Psoas muscle (tissue), 8 donors: ENCODE data around the gene FLT3LG. TPM values are rescaled to one million over a fixed set of nuclear protein-coding genes. Genes with fewer than 3 reads are reported as not detected.

Experiments
- ATAC-seq, 4 donors: fragments of 200-7000 bp; cut with Tn5 transposase; one replicate each; pipeline ENCODE4 v1.9.1; 2020; ENCODE audit warnings: moderate library complexity in 3 of 4, mild to moderate bottlenecking in 2 of 4
- DNase-seq, 2 donors: peaks; one replicate each; pipeline ENCODE4 v3.0.0-alpha.2; 2020
- H3K27ac ChIP-seq: fragments of 200-600 bp; one replicate; pipeline ENCODE4 v1.8.0; 2022
- H3K27me3 ChIP-seq, 3 donors: fragments of 200-600 bp in 1 of 3; one replicate each; pipeline versions ENCODE4 v1.6.1 to v1.8.0; 2013 to 2022; ENCODE audit warnings: low read length in 2 of 3, mild to moderate bottlenecking in 2 of 3, moderate library complexity in 1 of 3; ENCODE audit not compliant: insufficient read depth in 3 of 3
- H3K36me3 ChIP-seq, 2 donors: fragments of 200-600 bp in 1 of 2; one replicate each; pipeline versions ENCODE4 v1.6.1 to v1.8.0; 2013 to 2022; ENCODE audit warnings: low read depth in 1 of 2, mild to moderate bottlenecking in 1 of 2, moderate library complexity in 1 of 2; ENCODE audit not compliant: insufficient read depth in 1 of 2
- H3K4me1 ChIP-seq: fragments of 200-600 bp; one replicate; pipeline ENCODE4 v1.8.0; 2022
- H3K4me3 ChIP-seq: fragments of 200-600 bp; one replicate; pipeline ENCODE4 v1.8.0; 2022; ENCODE audit warnings: mild to moderate bottlenecking
- H3K9me3 ChIP-seq: fragments of 200-600 bp; one replicate; pipeline ENCODE4 v1.8.0; 2022
- CTCF ChIP-seq: fragments of 200-600 bp; IDR thresholded peaks from one replicate; pipeline ENCODE4 v1.8.0; 2022; ENCODE audit warnings: antibody characterized with exemption
- WGBS, 3 donors: extraction: QIAGEN DNeasy Blood & Tissue Kit; methylation state at CpG; one replicate each; pipeline versions ENCODE4 v1.1.6 to v1.1.7; 2013; 5-methylcytosine and 5-hydroxymethylcytosine counted together
- intact Hi-C, 2 donors: fragments of 100-400 bp; cut with DNase I; formaldehyde crosslinking; loops; one replicate each; pipeline versions ENCODE4 v1.11.0 to v1.14.2; 2022
- polyA plus RNA-seq, 3 donors: library from polyadenylated mRNA; stranded (reverse); fragments of 200-250 nt; gene quantifications; one replicate each; pipeline ENCODE4 v1.2.3, GENCODE V29; 2013
- total RNA-seq, 4 donors: library from RNA; stranded (reverse); fragmentation: NEBNext Ultra II Directional in 2 of 4; extraction: Animal tissue kit (Norgen Biotek cat#: 25700) in 2 of 4; gene quantifications; one replicate each; pipeline versions ENCODE4 v1.2.1 to v1.2.4, GENCODE V29; 2021 to 2023
- donor health status: healthy with polysubstance abuse.
- donor health status: DM: no; HTN: no; CAD: no; lungs with moderate emphysema.
- donor health status: Bipolar disorder and iron deficiency.
- donor health status: healthy.
- donor health status: DM: yes; HTN: yes; CAD: no.
- donor health status: DM: no; HTN: no; CAD: no.
- donor health status: DM: no; HTN: no; CAD: no.
- donor health status: DM: yes; HTN: yes; CAD: no.

The FLT3LG gene
- total and polyA plus RNA-seq, 7 donors: 1.9 to 4.5 (median 2.9) TPM

- ATAC-seq: no peak
- no peak for DNase-seq
- H3K4me3 ChIP-seq: no peak overlapping the region
- peaks cover 0 to 96% (median 55%) of the 10 kb centered on the region in 3 donors for H3K27me3 ChIP-seq
- no peak for TF ChIP-seq CTCF
- no peaks in the 10 kb centered on the region for H3K9me3 ChIP-seq
- no peak overlapping the region for H3K27ac ChIP-seq
- intact Hi-C loops: no loop called here
- 79 to 82% (median 80%) methylated on average over 10 of the region's 10 CpGs for whole genome bisulfite sequencing, 3 donors
- H3K4me1 ChIP-seq: no peaks in the 10 kb centered on the region
- no peaks in the 10 kb centered on the region for H3K36me3 ChIP-seq
These were observed 38.3 kb upstream of the FLT3LG start for GRCh38 chr19:49435670-49436069.

GRCh38 chr19:49436381-49437017, 37.5 kb upstream of the FLT3LG start:
- H3K27me3 ChIP-seq: peaks cover 0 to 95% (median 53%) of the 10 kb centered on the region in 3 donors
- DNase-seq: no peak
- H3K9me3 ChIP-seq: no peaks in the 10 kb centered on the region
- WGBS, 3 donors: 12 to 13% (median 12%) methylated on average over 32 to 42 of the region's 42 CpGs
- no peak for ATAC-seq
- no peaks in the 10 kb centered on the region for H3K4me1 ChIP-seq
- H3K27ac ChIP-seq: no peak overlapping the region
- no peaks in the 10 kb centered on the region for H3K36me3 ChIP-seq
- intact Hi-C loops: no loop called here
- H3K4me3 ChIP-seq: no peak overlapping the region
- no peak for TF ChIP-seq CTCF

GRCh38 chr19:49437231-49437630, 36.8 kb upstream of the FLT3LG start:
- no peak for ATAC-seq
- Histone ChIP-seq H3K27ac (no peak overlapping the region), H3K9me3 (no peaks in the 10 kb centered on the region), H3K27me3 (peaks cover 0 to 95% (median 53%) of the 10 kb centered on the region in 3 donors), H3K4me1 (no peaks in the 10 kb centered on the region), H3K36me3 (no peaks in the 10 kb centered on the region), H3K4me3 (no peak overlapping the region)
- DNase-seq: no peak
- intact Hi-C loops: no loop called here
- no peak for TF ChIP-seq CTCF
- 9 to 12% (median 10%) methylated on average over 8 of the region's 8 CpGs for WGBS, 3 donors

- DNase-seq: no peak
These were observed 35.8 kb upstream of the FLT3LG start for GRCh38 chr19:49438261-49438660.

More at GRCh38 chr19:49438261-49438660, 35.8 kb upstream of the FLT3LG start:
- H3K4me1 ChIP-seq: no peaks in the 10 kb centered on the region
- no peaks in the 10 kb centered on the region for H3K9me3 ChIP-seq
- no peak for TF ChIP-seq CTCF
- WGBS, 3 donors: 11 to 15% (median 11%) methylated on average over 6 of the region's 6 CpGs
- no peak overlapping the region for H3K4me3 ChIP-seq
- H3K27ac ChIP-seq: no peak overlapping the region
- ATAC-seq: no peak
- H3K36me3 ChIP-seq: no peaks in the 10 kb centered on the region
- intact Hi-C loops: no loop called here
- peaks cover 0 to 86% (median 45%) of the 10 kb centered on the region in 3 donors for H3K27me3 ChIP-seq
